HepG2 (cell line): ENCODE data around the gene XAF1. TPM values are rescaled to one million over a fixed set of nuclear protein-coding genes. Genes with fewer than 3 reads are reported as not detected.

Source experiments
- ATAC-seq: fragments of 200-7000 bp; cut with Tn5 transposase; 3 replicates; pipeline ENCODE4 v1.9.1; 2020; ENCODE audit warnings: mild to moderate bottlenecking, moderate library complexity
- BruUV-seq: library from RNA; stranded (reverse); fragments of 400-500 nt; replicated peaks from 2 replicates; lab custom pipeline; 2021; lab: Mats Ljungman, UMichigan
- CTCF ChIA-PET: fragments of 300-600 bp; formaldehyde crosslinking; extraction: SDS; loops from one replicate; lab custom pipeline; 2021; ENCODE audit warnings: low total read pairs, inconsistent platforms, low intra/inter-chr PET ratio; lab: Yijun Ruan, JAX
- POLR2A ChIA-PET: fragments of 350-600 bp; sonication (Branson Sonifier 250); formaldehyde crosslinking; loops from one replicate; lab custom pipeline; 2020; ENCODE audit warnings: antibody characterized with exemption, inconsistent platforms; lab: Yijun Ruan, JAX
- DNase-seq: peaks from one replicate; pipeline ENCODE4 v3.0.0-alpha.2; 2015; ENCODE audit warnings: low spot score
- FAIRE-seq: peaks from 3 replicates; lab custom pipeline; 2011; peaks lifted over from hg19 to GRCh38; lab: Jason Lieb, UNC
- H2AFZ ChIP-seq: one replicate; pipeline ENCODE4 v1.6.1; 2011; ENCODE audit warnings: low read length, inconsistent platforms
- H3K27ac ChIP-seq: fragments of 300-600 bp; 3 replicates; pipeline ENCODE4 v1.8.0; 2011; ENCODE audit warnings: mixed run types, mild to moderate bottlenecking, mixed read lengths, low read length, inconsistent platforms; ENCODE audit not compliant: insufficient read depth; ENCODE audit errors: extremely low read length
- H3K27me3 ChIP-seq, 2 experiments: fragments of 200-600 bp in 1 of 2; 2 replicates in 1 of 2; 3 replicates in 1 of 2; pipeline versions ENCODE4 v1.6.0 to v1.8.0; 2011; ENCODE audit warnings: low read length in 2 of 2, mild to moderate bottlenecking in 2 of 2, moderate library complexity in 2 of 2, inconsistent platforms in 1 of 2; ENCODE audit not compliant: insufficient read depth in 2 of 2, control insufficient read depth in 1 of 2
- H3K36me3 ChIP-seq, 2 experiments: fragments of 200-600 bp in 1 of 2; replicated peaks in 1 of 2; 2 replicates in 1 of 2; 3 replicates in 1 of 2; pipeline versions ENCODE4 v1.5.1 to v1.8.0; 2011; ENCODE audit warnings: low read length in 2 of 2, inconsistent platforms in 1 of 2; ENCODE audit not compliant: insufficient read depth in 2 of 2, control insufficient read depth in 1 of 2
- H3K4me1 ChIP-seq: 2 replicates; pipeline ENCODE4 v1.5.1; 2012; ENCODE audit warnings: low read length, inconsistent platforms; ENCODE audit not compliant: insufficient read depth
- H3K4me2 ChIP-seq: 2 replicates; pipeline ENCODE4 v1.6.0; 2011; ENCODE audit warnings: low read depth, low read length, inconsistent platforms
- H3K4me3 ChIP-seq, 3 experiments: fragments of 200-600 bp in 1 of 3; sonication (generic), shearing (Covaris generic) in 1 of 3; replicated peaks in 1 of 3; 2 replicates each; pipeline ENCODE4 v1.5.1; 2011 to 2016; ENCODE audit warnings: low read length in 3 of 3, inconsistent platforms in 2 of 3, low read depth in 2 of 3, mild to moderate bottlenecking in 2 of 3, control low read depth in 1 of 3, mixed read lengths in 1 of 3; ENCODE audit not compliant: insufficient read depth in 1 of 3
- H3K79me2 ChIP-seq: one replicate; pipeline ENCODE4 v1.6.1; 2011; ENCODE audit warnings: low read length, inconsistent platforms; ENCODE audit not compliant: insufficient read depth
- H3K9ac ChIP-seq: 2 replicates; pipeline ENCODE4 v1.6.0; 2011; ENCODE audit warnings: mild to moderate bottlenecking, low read depth, low read length, inconsistent platforms; ENCODE audit not compliant: insufficient read depth
- H3K9me3 ChIP-seq: 2 replicates; pipeline ENCODE4 v1.5.1; 2012; ENCODE audit warnings: mild to moderate bottlenecking, low read length
- H4K20me1 ChIP-seq: 2 replicates; pipeline ENCODE4 v1.6.0; 2011; ENCODE audit warnings: inconsistent platforms, mild to moderate bottlenecking, low read length, moderate library complexity; ENCODE audit not compliant: insufficient read depth
- HNF4A ChIP-seq: sonication (generic); formaldehyde crosslinking; IDR thresholded peaks from 2 replicates; pipeline ENCODE4 v1.4.0; 2020; ENCODE audit warnings: missing genetic modification reagents
- MEIS1 ChIP-seq: sonication (generic); formaldehyde crosslinking; IDR thresholded peaks from 2 replicates; pipeline ENCODE4 v1.9.0; 2021; ENCODE audit warnings: mild to moderate bottlenecking, missing genetic modification reagents, moderate library complexity, borderline replicate concordance
- MTA3 ChIP-seq: sonication (generic); formaldehyde crosslinking; IDR thresholded peaks from 2 replicates; pipeline ENCODE4 v1.4.0; 2020; ENCODE audit warnings: missing genetic modification reagents
- NBN ChIP-seq: fragments of 450-650 bp; conservative IDR thresholded peaks from 2 replicates; pipeline ENCODE4 v1.6.1; 2017
- NFIB ChIP-seq: sonication (generic); formaldehyde crosslinking; IDR thresholded peaks from 2 replicates; pipeline ENCODE4 v1.9.0; 2021; ENCODE audit warnings: missing genetic modification reagents, mild to moderate bottlenecking, borderline replicate concordance
- NKX3-1 ChIP-seq: sonication (generic); formaldehyde crosslinking; IDR thresholded peaks from 2 replicates; pipeline ENCODE4 v1.5.0; 2020; ENCODE audit warnings: missing genetic modification reagents
- PHF5A ChIP-seq: IDR thresholded peaks from one replicate; pipeline ENCODE4 v1.6.1; 2018; ENCODE audit warnings: low read depth, missing genetic modification reagents; ENCODE audit not compliant: unreplicated experiment
- PITX1 ChIP-seq: sonication (generic); formaldehyde crosslinking; IDR thresholded peaks from 2 replicates; pipeline ENCODE4 v1.5.1; 2020; ENCODE audit warnings: mild to moderate bottlenecking, missing genetic modification reagents
- SP2 ChIP-seq: sonication (generic); formaldehyde crosslinking; IDR thresholded peaks from 2 replicates; pipeline ENCODE4 v1.5.1; 2020; ENCODE audit warnings: mild to moderate bottlenecking, missing genetic modification reagents
- ZBTB10 ChIP-seq: sonication (generic); formaldehyde crosslinking; IDR thresholded peaks from 2 replicates; pipeline ENCODE4 v1.4.0; 2020; ENCODE audit warnings: missing genetic modification reagents, borderline replicate concordance
- ZFP36 ChIP-seq: fragments of 150-350 bp; IDR thresholded peaks from 2 replicates; pipeline ENCODE4 v1.6.1; 2018; ENCODE audit warnings: borderline replicate concordance, low read length, low read depth; ENCODE audit not compliant: partially characterized antibody
- ZNF264 ChIP-seq: sonication (generic); formaldehyde crosslinking; IDR thresholded peaks from 2 replicates; pipeline ENCODE4 v1.4.0; 2020; ENCODE audit warnings: missing genetic modification reagents
- ZNF7 ChIP-seq: IDR thresholded peaks from 2 replicates; pipeline ENCODE4 v1.6.1; 2016; ENCODE audit warnings: missing biosample characterization, missing genetic modification reagents
- WGBS: methylation state at CpG from one replicate; pipeline ENCODE4 v1.1.6; 2017; ENCODE audit warnings: low lambda C conversion rate; 5-methylcytosine and 5-hydroxymethylcytosine counted together
- in situ Hi-C: cut with HindIII; loops from 2 replicates; pipeline ENCODE4 v1.10.0; 2017; ENCODE audit warnings: low pct_unique_long_range_greater_than_20kb; ENCODE audit not compliant: extremely low pct_ligation_motif_present
- intact Hi-C: fragments of 100-400 bp; cut with micrococcal nuclease; formaldehyde crosslinking; loops from one replicate; pipeline ENCODE4 v1.10.0; 2022; ENCODE audit not compliant: unreplicated experiment
- polyA plus RNA-seq, 8 experiments: library from polyadenylated mRNA; depleted of rRNA in 3 of 8; stranded (reverse) in 7 of 8; unstranded in 1 of 8; fragments of >200 nt; fragmentation: Illumina TruSeq in 4 of 8; extraction: Trizol in 4 of 8; gene quantifications; 2 replicates each; pipeline versions ENCODE4 v1.2.1 to v1.2.3, GENCODE V29; 2011 to 2016; ENCODE audit warnings: low read depth in 4 of 8, missing spikeins in 1 of 8, mixed read lengths in 1 of 8; ENCODE audit not compliant: insufficient read depth in 1 of 8
- total RNA-seq, 5 experiments: library from RNA; depleted of rRNA; stranded (reverse); fragments of >200 nt; fragmentation: Illumina TruSeq; extraction: Trizol; gene quantifications; 2 replicates each; pipeline ENCODE4 v1.2.3, GENCODE V29; 2016; ENCODE audit warnings: low read depth in 1 of 5
- TF ChIP-seq, protein P1 (sequence below): sonication (generic); formaldehyde crosslinking; IDR thresholded peaks from 2 replicates; pipeline ENCODE4 v1.8.1; 2022; ENCODE audit warnings: low read depth, mild to moderate bottlenecking, missing genetic modification reagents
- TF ChIP-seq, protein P2 (sequence below): sonication (generic); formaldehyde crosslinking; IDR thresholded peaks from 2 replicates; pipeline ENCODE4 v1.5.1; 2020; ENCODE audit warnings: missing genetic modification reagents, mild to moderate bottlenecking, borderline replicate concordance

Gene XAF1
- total and polyA plus RNA-seq, 2 of the 13 experiments (the other 11 are each of a cell fraction or from before 2014, with no cell fraction given) = 1.2 to 2.4 TPM

DNA sequence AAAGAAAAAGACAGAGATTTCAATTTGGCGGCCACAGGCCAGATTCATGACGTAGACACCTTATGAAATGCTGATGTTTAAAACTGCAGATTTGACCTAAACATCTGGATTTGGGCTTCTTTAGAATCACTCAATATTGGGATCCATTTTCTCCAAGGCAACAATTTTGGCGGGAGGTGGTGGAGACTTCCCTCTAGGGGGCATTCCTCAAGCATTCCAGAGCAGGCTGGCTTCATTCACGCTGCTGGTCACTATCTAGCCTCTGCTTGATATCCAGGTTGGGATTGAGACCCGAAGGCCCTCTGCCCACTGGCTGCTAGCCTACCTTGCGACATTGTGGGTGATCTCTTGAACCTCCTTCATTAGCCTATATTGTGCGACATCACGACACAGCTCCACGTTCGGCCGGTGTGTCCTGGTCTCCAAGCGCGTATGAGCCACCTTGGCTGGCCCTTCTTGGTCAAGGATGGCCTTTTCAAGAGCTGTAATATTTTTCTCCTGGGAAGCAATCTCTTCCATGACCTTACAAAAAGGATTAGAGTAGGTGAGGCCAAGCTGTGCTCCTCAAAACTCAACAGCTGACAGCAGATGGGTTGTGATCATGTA is 44.7 kb downstream of the XAF1 start:
- intact Hi-C loops = no loop called here
- FAIRE-seq = no peak

More for the DNA sequence above, 44.7 kb downstream of the XAF1 start:
- POLR2A ChIA-PET = no interaction called here
- H3K4me2 ChIP-seq = no peak overlapping the region
- H2AFZ ChIP-seq = no peak overlapping the region
- in situ Hi-C loops = no loop called here
- DNase-seq (no peak), ATAC-seq (no peak)
- H4K20me1 ChIP-seq = no peaks in the 10 kb centered on the region
- no peak overlapping the region for H3K27ac ChIP-seq
- no peaks in the 10 kb centered on the region for H3K27me3 ChIP-seq
- CTCF ChIA-PET = no interaction called here
- H3K4me1 ChIP-seq = peaks cover 35% of the 10 kb centered on the region
- H3K79me2 ChIP-seq = no peaks in the 10 kb centered on the region
- no TSS peak for BruUV-seq
- H3K4me3 ChIP-seq = no peak overlapping the region
- TF ChIP-seq NKX3-1 (CRISPR knock-in tag) (no peak), SP2 (CRISPR knock-in tag) (no peak), ZBTB10 (CRISPR knock-in tag) (no peak), NFIB (CRISPR knock-in tag) (no peak), PITX1 (CRISPR knock-in tag) (no peak), MTA3 (no peak), HNF4A (CRISPR knock-in tag) (no peak), NBN (no peak), ZNF264 (CRISPR knock-in tag) (no peak), ZNF7 (CRISPR knock-in tag) (no peak), PHF5A (CRISPR knock-in tag) (no peak), MEIS1 (CRISPR knock-in tag) (no peak), ZFP36 (no peak)
- TF ChIP-seq, protein P1, sequence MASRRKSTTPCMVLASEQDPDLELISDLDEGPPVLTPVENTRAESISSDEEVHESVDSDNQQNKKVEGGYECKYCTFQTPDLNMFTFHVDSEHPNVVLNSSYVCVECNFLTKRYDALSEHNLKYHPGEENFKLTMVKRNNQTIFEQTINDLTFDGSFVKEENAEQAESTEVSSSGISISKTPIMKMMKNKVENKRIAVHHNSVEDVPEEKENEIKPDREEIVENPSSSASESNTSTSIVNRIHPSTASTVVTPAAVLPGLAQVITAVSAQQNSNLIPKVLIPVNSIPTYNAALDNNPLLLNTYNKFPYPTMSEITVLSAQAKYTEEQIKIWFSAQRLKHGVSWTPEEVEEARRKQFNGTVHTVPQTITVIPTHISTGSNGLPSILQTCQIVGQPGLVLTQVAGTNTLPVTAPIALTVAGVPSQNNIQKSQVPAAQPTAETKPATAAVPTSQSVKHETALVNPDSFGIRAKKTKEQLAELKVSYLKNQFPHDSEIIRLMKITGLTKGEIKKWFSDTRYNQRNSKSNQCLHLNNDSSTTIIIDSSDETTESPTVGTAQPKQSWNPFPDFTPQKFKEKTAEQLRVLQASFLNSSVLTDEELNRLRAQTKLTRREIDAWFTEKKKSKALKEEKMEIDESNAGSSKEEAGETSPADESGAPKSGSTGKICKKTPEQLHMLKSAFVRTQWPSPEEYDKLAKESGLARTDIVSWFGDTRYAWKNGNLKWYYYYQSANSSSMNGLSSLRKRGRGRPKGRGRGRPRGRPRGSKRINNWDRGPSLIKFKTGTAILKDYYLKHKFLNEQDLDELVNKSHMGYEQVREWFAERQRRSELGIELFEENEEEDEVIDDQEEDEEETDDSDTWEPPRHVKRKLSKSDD (CRISPR knock-in tag) = no peak
- TF ChIP-seq, protein P2, sequence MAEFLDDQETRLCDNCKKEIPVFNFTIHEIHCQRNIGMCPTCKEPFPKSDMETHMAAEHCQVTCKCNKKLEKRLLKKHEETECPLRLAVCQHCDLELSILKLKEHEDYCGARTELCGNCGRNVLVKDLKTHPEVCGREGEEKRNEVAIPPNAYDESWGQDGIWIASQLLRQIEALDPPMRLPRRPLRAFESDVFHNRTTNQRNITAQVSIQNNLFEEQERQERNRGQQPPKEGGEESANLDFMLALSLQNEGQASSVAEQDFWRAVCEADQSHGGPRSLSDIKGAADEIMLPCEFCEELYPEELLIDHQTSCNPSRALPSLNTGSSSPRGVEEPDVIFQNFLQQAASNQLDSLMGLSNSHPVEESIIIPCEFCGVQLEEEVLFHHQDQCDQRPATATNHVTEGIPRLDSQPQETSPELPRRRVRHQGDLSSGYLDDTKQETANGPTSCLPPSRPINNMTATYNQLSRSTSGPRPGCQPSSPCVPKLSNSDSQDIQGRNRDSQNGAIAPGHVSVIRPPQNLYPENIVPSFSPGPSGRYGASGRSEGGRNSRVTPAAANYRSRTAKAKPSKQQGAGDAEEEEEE (CRISPR knock-in tag) = no peak
- H3K36me3 ChIP-seq = no peaks in the 10 kb centered on the region
- 88% methylated on average over 11 of the region's 13 CpGs for WGBS
- no peaks in the 10 kb centered on the region for H3K9me3 ChIP-seq
- no peak overlapping the region for H3K9ac ChIP-seq
